SU-DHL-6 (cell line): ENCODE data around the gene PHAF1.

Experiments used
- H2AFZ ChIP-seq: fragments of 200-600 bp; sonication (generic); 2 replicates; pipeline ENCODE4 v1.6.1; 2014; ENCODE audit warnings: low read depth, mild to moderate bottlenecking, moderate library complexity, mixed read lengths, antibody characterized with exemption, low read length; ENCODE audit not compliant: severe bottlenecking
- H3F3A ChIP-seq: fragments of 200-600 bp; shearing (Covaris generic); 2 replicates; pipeline ENCODE4 v1.6.0; 2016; ENCODE audit warnings: antibody characterized with exemption, mild to moderate bottlenecking; ENCODE audit not compliant: insufficient read depth
- H3K27ac ChIP-seq: fragments of 200-600 bp; sonication (generic); 2 replicates; pipeline ENCODE4 v1.5.1; 2016; ENCODE audit warnings: low read depth, mild to moderate bottlenecking, low read length, moderate library complexity, mixed read lengths
- H3K27me3 ChIP-seq: fragments of 200-600 bp; sonication (generic), shearing (Covaris generic); 2 replicates; pipeline ENCODE4 v1.6.0; 2014; ENCODE audit warnings: mild to moderate bottlenecking, low read length
- H3K36me3 ChIP-seq: fragments of 200-600 bp; sonication (generic); 2 replicates; pipeline ENCODE4 v1.6.1; 2014; ENCODE audit warnings: mild to moderate bottlenecking, low read length, mixed read lengths
- H3K4me2 ChIP-seq: fragments of 300-600, 200-600 bp; shearing (Covaris generic), sonication (generic); 2 replicates; pipeline ENCODE4 v1.6.0; 2014; ENCODE audit warnings: low read length, low read depth, mild to moderate bottlenecking; ENCODE audit not compliant: poor library complexity, severe bottlenecking
- H3K4me3 ChIP-seq: fragments of 200-600 bp; sonication (generic); 2 replicates; pipeline ENCODE4 v1.5.1; 2014; ENCODE audit warnings: antibody characterized with exemption, low read length, mild to moderate bottlenecking, mixed read lengths; ENCODE audit not compliant: insufficient read depth, poor library complexity, severe bottlenecking
- H3K79me2 ChIP-seq: fragments of 200-600 bp; sonication (generic); 2 replicates; pipeline ENCODE4 v1.6.1; 2014; ENCODE audit warnings: mild to moderate bottlenecking, low read length, moderate library complexity; ENCODE audit not compliant: insufficient read depth
- H3K9ac ChIP-seq: fragments of 200-600 bp; sonication (generic); 2 replicates; pipeline ENCODE4 v1.7.0; 2014; ENCODE audit warnings: mild to moderate bottlenecking, low read length
- H3K9me2 ChIP-seq: fragments of 200-600 bp; sonication (generic); replicated peaks from 2 replicates; pipeline ENCODE4 v1.6.1; 2014; ENCODE audit warnings: low read length; ENCODE audit not compliant: insufficient read depth
- H3K9me3 ChIP-seq: fragments of 200-600 bp; sonication (generic); 2 replicates; pipeline ENCODE4 v1.6.1; 2014; ENCODE audit warnings: low read length, mixed read lengths; ENCODE audit not compliant: insufficient read depth
- H4K20me1 ChIP-seq: fragments of 200-600 bp; sonication (generic); 2 replicates; pipeline ENCODE4 v1.6.1; 2014; ENCODE audit warnings: low read depth, mild to moderate bottlenecking, antibody characterized with exemption, low read length, moderate library complexity, mixed read lengths
- EZH2phosphoT487 ChIP-seq: fragments of 200-600 bp; sonication (generic), shearing (Covaris generic); conservative IDR thresholded peaks from 2 replicates; pipeline ENCODE4 v1.6.1; 2018; ENCODE audit warnings: mild to moderate bottlenecking, antibody characterized with exemption, low read length, moderate library complexity, mixed read lengths
- TF ChIP-seq, protein P1 (sequence below): fragments of 200-600 bp; sonication (generic); IDR thresholded peaks from one replicate; pipeline ENCODE4 v1.5.1; 2017; ENCODE audit warnings: antibody characterized with exemption, mild to moderate bottlenecking, low read length, moderate library complexity; ENCODE audit not compliant: insufficient read depth, poor library complexity, severe bottlenecking

PHAF1 gene

DNA sequence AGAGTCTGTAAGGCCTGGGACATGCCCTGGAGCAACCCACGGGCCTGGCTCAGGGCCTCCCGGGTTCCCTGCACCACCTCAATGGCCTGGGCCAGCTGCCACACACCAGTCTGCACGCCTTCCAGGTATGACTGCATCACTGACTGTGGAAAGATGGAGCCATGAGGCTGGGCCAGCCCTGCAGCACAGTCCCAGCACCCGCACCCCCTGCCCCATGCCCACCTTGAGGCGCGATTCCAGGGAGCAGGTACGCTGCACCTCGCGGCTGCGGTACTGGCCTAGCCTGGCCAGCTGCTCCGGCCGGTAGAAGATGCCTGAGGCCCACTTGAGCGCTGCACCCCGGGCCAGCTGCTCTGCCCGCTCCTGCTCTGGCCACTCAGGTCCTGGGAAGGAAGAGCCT lies 79.1 kb downstream of the PHAF1 start:
- Histone ChIP-seq H3K27me3 (no peaks in the 10 kb centered on the region), H3K9me3 (no peaks in the 10 kb centered on the region), H3K79me2 (peaks cover 17% of the 10 kb centered on the region), H3F3A (no peaks in the 10 kb centered on the region), H3K9ac (no peak overlapping the region), H4K20me1 (no peaks in the 10 kb centered on the region), H3K9me2 (no peaks in the 10 kb centered on the region), H3K4me3 (no peak overlapping the region), H2AFZ (no peak overlapping the region), H3K36me3 (no peaks in the 10 kb centered on the region), H3K27ac (no peak overlapping the region), H3K4me2 (no peak overlapping the region)
- no peak for TF ChIP-seq EZH2phosphoT487
- TF ChIP-seq, protein P1, sequence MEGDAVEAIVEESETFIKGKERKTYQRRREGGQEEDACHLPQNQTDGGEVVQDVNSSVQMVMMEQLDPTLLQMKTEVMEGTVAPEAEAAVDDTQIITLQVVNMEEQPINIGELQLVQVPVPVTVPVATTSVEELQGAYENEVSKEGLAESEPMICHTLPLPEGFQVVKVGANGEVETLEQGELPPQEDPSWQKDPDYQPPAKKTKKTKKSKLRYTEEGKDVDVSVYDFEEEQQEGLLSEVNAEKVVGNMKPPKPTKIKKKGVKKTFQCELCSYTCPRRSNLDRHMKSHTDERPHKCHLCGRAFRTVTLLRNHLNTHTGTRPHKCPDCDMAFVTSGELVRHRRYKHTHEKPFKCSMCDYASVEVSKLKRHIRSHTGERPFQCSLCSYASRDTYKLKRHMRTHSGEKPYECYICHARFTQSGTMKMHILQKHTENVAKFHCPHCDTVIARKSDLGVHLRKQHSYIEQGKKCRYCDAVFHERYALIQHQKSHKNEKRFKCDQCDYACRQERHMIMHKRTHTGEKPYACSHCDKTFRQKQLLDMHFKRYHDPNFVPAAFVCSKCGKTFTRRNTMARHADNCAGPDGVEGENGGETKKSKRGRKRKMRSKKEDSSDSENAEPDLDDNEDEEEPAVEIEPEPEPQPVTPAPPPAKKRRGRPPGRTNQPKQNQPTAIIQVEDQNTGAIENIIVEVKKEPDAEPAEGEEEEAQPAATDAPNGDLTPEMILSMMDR = no peak

DNA sequence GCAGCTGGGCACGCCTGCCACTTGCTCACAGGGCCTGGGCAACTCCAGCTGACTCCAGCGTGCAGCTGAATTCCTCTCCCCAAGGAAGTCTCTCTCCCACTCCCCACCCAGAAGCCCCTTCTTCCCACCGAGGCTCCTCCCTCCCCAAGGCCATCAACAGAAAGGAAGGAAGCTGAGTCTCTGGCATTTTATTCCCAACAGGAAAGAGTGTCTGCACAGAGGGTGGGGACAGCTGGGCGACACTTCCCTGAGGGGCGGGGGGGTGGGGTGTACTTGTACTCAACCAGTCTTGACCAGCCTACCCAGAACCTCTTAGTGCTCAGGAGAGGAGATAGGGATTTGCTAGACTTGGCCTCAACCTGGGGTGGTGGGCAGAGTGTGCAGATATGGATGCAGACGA lies 80.3 kb downstream of the PHAF1 start, which contains the start of gene EXOC3L1:
EXOC3L1 (minus strand) TSS at position 96 of the 400 bp plus-strand sequence. CDS start 460 bp downstream, outside the sequence.
- no peak within 1 kb of the TSS for H2AFZ ChIP-seq
- H4K20me1 ChIP-seq = no peaks in the 10 kb centered on the region
- no peaks in the 10 kb centered on the region for H3K9me2 ChIP-seq
- H3K4me2 ChIP-seq = no peak within 1 kb of the TSS
- H3K36me3 ChIP-seq = no peaks in the 10 kb centered on the region
- H3K9me3 ChIP-seq = no peaks in the 10 kb centered on the region
- H3K9ac ChIP-seq = no peak within 1 kb of the TSS
- no peak within 1 kb of the TSS for H3K4me3 ChIP-seq
- no peaks in the 10 kb centered on the region for H3F3A ChIP-seq
- peaks cover 24% of the 10 kb centered on the region for H3K79me2 ChIP-seq
- TF ChIP-seq, protein P1 = no peak
- no peak for TF ChIP-seq EZH2phosphoT487
- no peaks in the 10 kb centered on the region for H3K27me3 ChIP-seq
- H3K27ac ChIP-seq = no peak within 1 kb of the TSS

DNA sequence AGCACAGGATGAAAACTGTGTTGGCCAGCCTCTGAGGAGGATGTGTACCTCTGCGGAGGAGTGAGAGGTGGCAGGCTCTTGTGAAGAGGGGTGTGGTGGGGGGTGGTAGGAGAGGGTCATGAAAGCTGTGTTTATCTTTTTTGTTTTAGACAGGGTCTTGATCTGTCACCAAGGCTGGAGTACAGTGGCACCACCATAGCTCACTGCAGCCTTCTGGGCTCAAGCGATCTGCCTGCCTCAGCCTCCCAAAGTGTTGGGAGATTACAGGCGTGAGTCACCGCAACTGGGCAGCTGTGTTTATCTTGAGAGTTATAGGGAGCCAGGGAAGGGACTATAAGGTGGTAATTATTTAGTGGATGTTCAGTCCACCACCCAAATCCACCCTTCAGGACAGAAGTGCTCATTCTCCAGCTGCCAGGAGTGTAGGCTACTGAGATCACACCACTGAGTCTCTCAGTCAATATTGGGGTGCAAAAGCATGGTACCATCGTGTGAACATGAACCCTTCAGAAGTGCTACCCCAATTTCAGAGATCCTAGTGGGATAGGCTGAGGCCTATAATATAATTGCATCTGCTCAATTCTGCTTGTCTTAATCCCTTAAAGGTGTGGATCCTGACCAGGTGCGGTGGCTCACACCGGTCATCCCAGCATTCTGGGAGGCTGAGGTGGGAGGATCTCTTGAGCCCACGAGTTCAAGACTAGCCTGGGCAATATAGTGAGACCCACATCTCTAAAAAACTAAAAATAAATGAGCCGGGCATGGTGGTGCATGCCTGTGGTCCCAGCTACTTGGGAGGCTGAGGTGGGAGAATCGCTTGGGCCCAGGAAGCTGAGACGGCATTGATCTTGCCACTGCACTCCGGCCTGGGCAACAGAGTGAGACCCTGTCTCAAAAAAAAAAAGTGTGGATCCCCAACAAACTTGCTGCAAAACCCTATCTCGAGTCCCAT lies 81.0 kb downstream of the PHAF1 start:
- Histone ChIP-seq H3K36me3 (no peaks in the 10 kb centered on the region), H3K9me3 (no peaks in the 10 kb centered on the region), H3K4me3 (no peak overlapping the region), H3F3A (no peaks in the 10 kb centered on the region), H3K27me3 (no peaks in the 10 kb centered on the region), H2AFZ (peak overlapping the region; percentile 66), H3K9ac (no peak overlapping the region), H4K20me1 (no peaks in the 10 kb centered on the region), H3K4me2 (no peak overlapping the region), H3K9me2 (no peaks in the 10 kb centered on the region), H3K27ac (no peak overlapping the region), H3K79me2 (peaks cover 24% of the 10 kb centered on the region)
- TF ChIP-seq EZH2phosphoT487 = no peak
- TF ChIP-seq, protein P1 = no peak
